Sigmoid colon (tissue), 4 donors: ENCODE data around the gene OR2A42.
"Not testable (repeated sequence)": the region's sequence is repeated elsewhere in the genome, so short reads cannot be mapped to it uniquely, and the experiment has no call there.

Source experiments
- CTCF ChIP-seq, 4 experiments: fragments of 450-650 bp in 3 of 4; fragments of 200-600 bp in 1 of 4; IDR thresholded peaks; one replicate each; pipeline ENCODE4 v1.5.1; 2016 to 2019; ENCODE audit warnings: antibody characterized with exemption in 4 of 4, mild to moderate bottlenecking in 3 of 4, moderate library complexity in 2 of 4
- POLR2A ChIP-seq, 2 donors: fragments of 450-650 bp; IDR thresholded peaks; one replicate each; pipeline ENCODE4 v1.6.1; 2016; ENCODE audit warnings: antibody characterized with exemption in 2 of 2, mild to moderate bottlenecking in 2 of 2, moderate library complexity in 2 of 2
- POLR2AphosphoS5 ChIP-seq, 4 donors: sonication (generic); formaldehyde crosslinking; IDR thresholded peaks; one replicate each; pipeline ENCODE4 v1.6.1; 2017; ENCODE audit warnings: antibody characterized with exemption in 4 of 4

GRCh38 chr7:144198934-144199333 is 40.5 kb downstream of the OR2A42 start:
- TF ChIP-seq CTCF, POLR2A, POLR2AphosphoS5 (IDR thresholded peaks at IDR 0.05): not testable (repeated sequence)
